Natural killer cell (primary cell): Measurements from ENCODE around the gene OCLN. TPM values are rescaled to one million over a fixed set of nuclear protein-coding genes. Genes with fewer than 3 reads are reported as not detected.
"Not testable (repeated sequence)": the region's sequence is repeated elsewhere in the genome, so short reads cannot be mapped to it uniquely, and the experiment has no call there.

Experiments
- ATAC-seq, 3 donors: fragments of 150-1000 bp in 2 of 3; fragments of 200-7000 bp in 1 of 3; cut with Tn5 transposase; 1 replicate in 1 of 3; 2 replicates in 2 of 3; pipeline ENCODE4 v1.10.0; 2021; ENCODE audit warnings: mild to moderate bottlenecking in 2 of 3, moderate library complexity in 2 of 3
- DNase-seq, 2 donors: peaks; one replicate each; pipeline versions ENCODE4 v3.0.0 to v3.0.0-alpha.2; 2013 to 2021; ENCODE audit warnings: mixed read lengths in 1 of 2
- H3K27ac ChIP-seq: one replicate; pipeline ENCODE4 v1.5.1; 2013; ENCODE audit warnings: mild to moderate bottlenecking, low read length
- H3K27me3 ChIP-seq: one replicate; pipeline ENCODE4 v1.6.1; 2013; ENCODE audit warnings: low read length; ENCODE audit not compliant: control insufficient read depth, insufficient read depth
- H3K36me3 ChIP-seq: one replicate; pipeline ENCODE4 v1.6.1; 2013; ENCODE audit warnings: low read length; ENCODE audit not compliant: control insufficient read depth, insufficient read depth
- H3K4me1 ChIP-seq: one replicate; pipeline ENCODE4 v1.6.1; 2013; ENCODE audit warnings: low read length; ENCODE audit not compliant: control insufficient read depth, insufficient read depth
- H3K4me3 ChIP-seq: one replicate; pipeline ENCODE4 v1.5.1; 2013; ENCODE audit warnings: low read length
- H3K9me3 ChIP-seq: one replicate; pipeline ENCODE4 v1.6.1; 2013; ENCODE audit warnings: low read length; ENCODE audit not compliant: control insufficient read depth, insufficient read depth
- H3K27ac Mint-ChIP-seq, 2 donors: one replicate each; pipeline ENCODE4 v1.8.0; 2022; ENCODE audit warnings: mild to moderate bottlenecking in 2 of 2, mixed read lengths in 2 of 2, moderate library complexity in 1 of 2
- H3K27me3 Mint-ChIP-seq, 2 donors: one replicate each; pipeline ENCODE4 v1.8.0; 2022; ENCODE audit warnings: low read depth in 2 of 2, mixed read lengths in 2 of 2
- H3K36me3 Mint-ChIP-seq: one replicate; pipeline ENCODE4 v1.8.0; 2022; ENCODE audit warnings: mixed read lengths
- H3K4me1 Mint-ChIP-seq, 2 donors: one replicate each; pipeline ENCODE4 v1.8.0; 2022; ENCODE audit warnings: mixed read lengths in 2 of 2
- H3K4me3 Mint-ChIP-seq: one replicate; pipeline ENCODE4 v1.8.0; 2022; ENCODE audit warnings: mild to moderate bottlenecking, moderate library complexity, mixed read lengths
- H3K9me3 Mint-ChIP-seq, 2 donors: one replicate each; pipeline ENCODE4 v1.8.0; 2022; ENCODE audit warnings: mixed read lengths in 2 of 2
- CTCF ChIP-seq: fragments of 200-600 bp; IDR thresholded peaks from one replicate; pipeline ENCODE4 v1.8.0; 2022; ENCODE audit warnings: antibody characterized with exemption
- WGBS: methylation state at CpG from one replicate; pipeline ENCODE4 v1.1.7; 2013; ENCODE audit warnings: missing lambda C conversion rate; ENCODE audit not compliant: insufficient coverage; 5-methylcytosine and 5-hydroxymethylcytosine counted together
- intact Hi-C: fragments of 100-400 bp; cut with micrococcal nuclease; formaldehyde crosslinking; loops from one replicate; pipeline ENCODE4 v1.14.2; 2022
- total RNA-seq, 4 donors: library from RNA; stranded (reverse); fragments of 120-200 nt in 1 of 4; gene quantifications; one replicate each; pipeline versions ENCODE4 v1.2.3 to v1.2.4, GENCODE V29; 2013 to 2022

Gene OCLN
- total RNA-seq, 3 donors from 2014 or later (not counting 1 experiment from before 2014, with no cell fraction given): 0.68 to 1.8 (median 1.3) TPM

- no peaks in the 10 kb centered on the region for H3K9me3 ChIP-seq
- Mint-ChIP-seq H3K36me3 (no peaks in the 10 kb centered on the region), H3K4me3 (no peak overlapping the region), H3K27ac (no peak overlapping the region), H3K9me3 (no peaks in the 10 kb centered on the region), H3K27me3 (no peaks in the 10 kb centered on the region), H3K4me1 (no peaks in the 10 kb centered on the region)
- intact Hi-C loops: no loop called here
- H3K27ac ChIP-seq: no peak overlapping the region
- TF ChIP-seq CTCF: no peak
- no peaks in the 10 kb centered on the region for H3K36me3 ChIP-seq
- ATAC-seq (no peak), DNase-seq (no peak)
- WGBS: 91% methylated on average over 1 of the region's 1 CpG
- H3K4me3 ChIP-seq: no peak overlapping the region
- no peaks in the 10 kb centered on the region for H3K4me1 ChIP-seq
- H3K27me3 ChIP-seq: no peaks in the 10 kb centered on the region
Measured at GRCh38 chr5:69462170-69462569, 30.4 kb upstream of the OCLN start.

- H3K27me3 ChIP-seq, H3K27ac Mint-ChIP-seq, H3K9me3 ChIP-seq, H3K4me1 Mint-ChIP-seq, H3K9me3 Mint-ChIP-seq, H3K27ac ChIP-seq, H3K36me3 Mint-ChIP-seq, ATAC-seq, H3K4me3 ChIP-seq, DNase-seq, H3K4me3 Mint-ChIP-seq, H3K4me1 ChIP-seq, H3K27me3 Mint-ChIP-seq, intact Hi-C loops, H3K36me3 ChIP-seq: not testable (repeated sequence)
- 88% methylated on average over 3 of the region's 3 CpGs for WGBS
Measured at GRCh38 chr5:69466375-69466774, 26.2 kb upstream of the OCLN start.

GRCh38 chr5:69467442-69468225 is 25.0 kb upstream of the OCLN start:
- no peaks in the 10 kb centered on the region for H3K36me3 Mint-ChIP-seq
- no peaks in the 10 kb centered on the region for H3K4me1 ChIP-seq
- no peaks in the 10 kb centered on the region for H3K4me1 Mint-ChIP-seq
- no peaks in the 10 kb centered on the region for H3K27me3 Mint-ChIP-seq
- no peak overlapping the region for H3K27ac ChIP-seq
- intact Hi-C loops: no loop called here
- no peak overlapping the region for H3K27ac Mint-ChIP-seq
- no peaks in the 10 kb centered on the region for H3K36me3 ChIP-seq
- no peaks in the 10 kb centered on the region for H3K9me3 ChIP-seq
- no peak overlapping the region for H3K4me3 ChIP-seq
- TF ChIP-seq CTCF: no peak
- no peak for DNase-seq
- H3K9me3 Mint-ChIP-seq: peaks cover 0 to 3% of the 10 kb centered on the region in 2 donors
- no peak for ATAC-seq
- WGBS: 94% methylated on average over 3 of the region's 8 CpGs
- H3K4me3 Mint-ChIP-seq: no peak overlapping the region
- no peaks in the 10 kb centered on the region for H3K27me3 ChIP-seq

- no peaks in the 10 kb centered on the region for H3K9me3 ChIP-seq
- Mint-ChIP-seq H3K36me3 (no peaks in the 10 kb centered on the region), H3K4me1 (no peaks in the 10 kb centered on the region), H3K27me3 (no peaks in the 10 kb centered on the region), H3K9me3 (peaks cover 0 to 3% of the 10 kb centered on the region in 2 donors), H3K27ac (no peak overlapping the region), H3K4me3 (no peak overlapping the region)
- H3K27ac ChIP-seq: no peak overlapping the region
- ATAC-seq: no peak
- H3K36me3 ChIP-seq: no peaks in the 10 kb centered on the region
- no peak for TF ChIP-seq CTCF
- 0% methylated on average over 1 of the region's 1 CpG for WGBS
- intact Hi-C loops: no loop called here
- H3K4me1 ChIP-seq: no peaks in the 10 kb centered on the region
- no peak for DNase-seq
- H3K4me3 ChIP-seq: no peak overlapping the region
- H3K27me3 ChIP-seq: no peaks in the 10 kb centered on the region
Measured at GRCh38 chr5:69468631-69469030, 24.0 kb upstream of the OCLN start.

- H3K4me3 Mint-ChIP-seq, H3K9me3 ChIP-seq, H3K4me1 ChIP-seq, H3K27me3 Mint-ChIP-seq, H3K27ac Mint-ChIP-seq, H3K9me3 Mint-ChIP-seq, ATAC-seq, intact Hi-C loops, H3K27ac ChIP-seq, H3K4me3 ChIP-seq, H3K36me3 Mint-ChIP-seq, H3K4me1 Mint-ChIP-seq, DNase-seq, H3K36me3 ChIP-seq, H3K27me3 ChIP-seq: not testable (repeated sequence)
- 96% methylated on average over 6 of the region's 6 CpGs for WGBS
Measured at GRCh38 chr5:69471516-69471915, 21.1 kb upstream of the OCLN start.

- H3K36me3 ChIP-seq, H3K36me3 Mint-ChIP-seq, H3K4me1 ChIP-seq, H3K9me3 ChIP-seq, H3K4me3 ChIP-seq, H3K27ac ChIP-seq, H3K4me3 Mint-ChIP-seq, intact Hi-C loops, H3K9me3 Mint-ChIP-seq, DNase-seq, H3K27me3 Mint-ChIP-seq, H3K4me1 Mint-ChIP-seq, H3K27me3 ChIP-seq, H3K27ac Mint-ChIP-seq, ATAC-seq: not testable (repeated sequence)
- 94% methylated on average over 14 of the region's 16 CpGs for WGBS
Measured at GRCh38 chr5:69472535-69473143, 20.0 kb upstream of the OCLN start.
